ENCODE data around the gene WWOX.

Gene WWOX

DNA sequence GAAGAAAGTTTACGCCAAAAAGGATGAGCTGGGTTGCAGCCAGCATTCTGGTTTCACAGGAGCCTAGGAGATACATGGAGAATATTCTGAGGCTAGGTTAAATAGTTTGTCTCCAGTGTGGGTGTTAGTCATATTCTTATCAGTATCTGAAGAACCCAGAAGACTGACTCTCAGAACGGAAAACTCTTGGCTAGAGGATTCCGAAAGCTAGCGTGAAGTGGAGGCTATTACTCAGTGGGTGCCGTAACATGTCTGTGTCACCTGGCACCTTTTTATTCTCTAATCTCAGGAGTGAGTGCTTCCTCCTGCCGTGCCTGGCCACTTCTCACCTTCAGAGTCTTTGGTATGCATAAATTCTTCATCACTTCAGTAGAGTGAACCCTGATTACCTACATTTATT, 199.5 kb downstream of the WWOX start:
- DNase-seq (ENCODE audit: low read depth): no peak

DNA sequence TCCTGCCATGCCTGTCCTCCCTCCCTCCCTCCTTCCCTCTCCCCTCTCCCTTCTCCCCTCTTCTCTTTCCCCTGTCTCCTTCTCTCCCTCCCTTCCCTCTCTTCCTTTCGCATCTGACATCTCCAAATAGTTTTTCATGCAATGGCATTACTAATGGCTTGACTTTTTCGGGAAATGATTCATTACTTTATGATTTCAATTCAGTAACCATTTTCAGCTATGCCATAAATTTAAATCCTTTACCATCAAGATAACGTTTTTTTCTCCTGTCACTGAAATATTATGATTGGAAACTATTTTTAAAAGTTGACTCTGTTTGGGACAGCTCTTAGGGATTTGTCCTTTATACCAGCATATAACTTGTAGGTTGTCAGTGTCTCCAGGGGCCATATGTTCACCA, 201.0 kb downstream of the WWOX start:
- DNase-seq (ENCODE audit: low read depth): no peak

DNA sequence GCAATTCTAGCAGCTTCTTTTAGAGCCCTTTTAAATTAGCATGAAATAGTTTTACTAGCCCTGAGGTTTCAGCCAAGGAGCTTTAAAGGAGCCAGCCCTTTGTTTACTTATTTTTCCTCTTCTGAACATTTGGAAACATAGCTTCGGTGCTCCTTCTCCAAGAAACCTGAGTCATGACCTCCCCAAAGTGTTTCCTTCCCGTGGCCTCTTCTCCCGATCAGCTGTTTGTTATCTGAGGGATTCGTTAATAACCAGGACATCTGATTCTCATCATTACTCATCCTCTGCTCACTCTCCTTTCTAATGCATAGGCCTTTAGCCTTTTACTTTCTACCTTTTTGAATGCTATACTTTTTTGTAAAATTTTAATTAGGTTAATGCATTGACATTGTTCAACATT, 204.5 kb downstream of the WWOX start:
- DNase-seq (ENCODE audit: low read depth): no peak

DNA sequence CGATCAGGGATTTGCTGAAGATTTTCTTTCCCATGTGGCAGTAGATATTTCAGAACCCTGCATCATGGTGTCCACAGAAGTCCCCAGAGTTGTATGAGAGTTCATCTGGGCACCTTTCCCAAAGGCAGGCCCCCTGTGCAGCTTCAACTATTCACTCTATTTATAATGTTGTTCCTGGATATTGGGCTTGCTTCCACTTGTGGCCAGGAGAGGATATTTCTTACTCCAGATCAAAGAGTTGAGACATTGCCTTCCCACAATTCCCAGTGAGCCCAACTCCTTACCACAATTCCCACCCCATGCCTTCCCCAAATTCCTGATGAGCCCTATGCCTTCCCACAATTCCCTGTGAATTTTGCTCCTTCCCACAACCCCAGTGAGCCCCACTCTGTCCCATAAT, 206.9 kb downstream of the WWOX start:
- DNase-seq (ENCODE audit: low read depth): no peak

DNA sequence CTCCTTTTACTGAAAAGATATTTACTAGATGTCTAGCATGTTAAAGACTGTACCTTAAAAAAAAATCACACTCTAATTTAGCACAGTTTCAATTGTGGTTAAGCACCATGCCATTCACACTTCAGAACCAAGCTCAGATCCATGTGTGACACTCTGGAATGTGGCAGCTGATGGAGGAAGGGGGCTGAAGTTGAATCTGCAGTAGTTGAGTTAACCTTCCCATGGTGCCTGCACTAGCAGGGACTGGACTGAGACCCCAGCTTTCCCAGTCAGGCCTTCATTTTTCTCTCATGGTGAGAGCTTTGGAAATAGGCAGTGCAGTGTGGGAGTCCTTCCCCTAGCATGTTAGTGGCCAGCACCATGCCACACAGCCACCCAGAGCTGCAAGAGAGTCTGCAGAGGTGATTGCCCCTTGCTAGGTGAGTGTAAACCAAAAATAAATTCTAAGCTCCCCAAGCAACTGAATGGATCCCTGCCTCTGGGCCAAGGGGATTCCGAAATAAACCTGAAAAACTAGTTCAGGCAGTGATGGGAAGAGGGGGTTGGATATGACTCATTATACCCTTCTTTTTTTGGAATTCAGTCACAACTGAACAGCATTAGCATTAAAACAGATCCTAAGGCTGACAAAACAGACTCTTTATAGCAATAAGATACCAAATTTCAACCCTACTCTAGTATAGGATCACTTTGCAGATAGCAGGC, 208.5 kb downstream of the WWOX start:
- DNase-seq (ENCODE audit: low read depth): no peak

DNA sequence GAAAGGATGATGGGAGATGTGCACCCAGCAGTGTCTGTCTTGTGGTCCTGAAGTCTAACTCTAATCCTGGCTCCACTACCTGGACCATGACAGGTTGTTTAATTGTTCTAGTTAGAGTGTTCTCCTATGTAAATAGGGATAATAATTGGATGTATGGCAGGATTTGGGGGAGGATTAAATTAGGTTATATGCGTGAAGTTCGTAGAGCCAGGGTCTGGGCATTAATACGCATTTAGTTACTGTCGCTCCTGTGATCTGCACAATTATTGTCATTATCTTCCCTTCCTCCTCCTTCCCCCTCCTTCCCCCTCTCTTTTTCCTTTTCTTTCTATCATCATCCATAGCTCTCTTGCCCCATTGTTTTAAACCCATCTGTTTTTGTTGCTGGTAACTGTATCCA, 210.3 kb downstream of the WWOX start:
- no peak for DNase-seq (ENCODE audit: low read depth)

DNA sequence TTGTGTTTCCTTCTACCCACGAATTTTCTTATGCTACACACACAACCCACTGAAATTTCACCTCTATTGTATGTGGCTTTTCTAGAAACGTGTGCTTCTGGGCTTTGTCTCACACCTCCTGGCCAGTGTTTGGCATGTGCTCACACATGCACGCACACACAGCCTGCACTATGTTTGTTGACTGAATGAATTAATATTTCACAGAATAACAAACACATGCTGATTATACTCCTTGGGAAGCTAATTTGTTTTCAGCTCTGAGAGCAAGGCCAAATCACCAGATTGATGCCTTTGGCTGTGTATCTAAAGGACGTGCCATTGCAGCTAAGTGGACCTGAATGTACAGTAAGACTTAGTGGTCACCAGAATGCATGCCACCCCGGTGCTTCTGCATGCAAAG, 210.7 kb downstream of the WWOX start:
- no peak for DNase-seq (ENCODE audit: low read depth)

DNA sequence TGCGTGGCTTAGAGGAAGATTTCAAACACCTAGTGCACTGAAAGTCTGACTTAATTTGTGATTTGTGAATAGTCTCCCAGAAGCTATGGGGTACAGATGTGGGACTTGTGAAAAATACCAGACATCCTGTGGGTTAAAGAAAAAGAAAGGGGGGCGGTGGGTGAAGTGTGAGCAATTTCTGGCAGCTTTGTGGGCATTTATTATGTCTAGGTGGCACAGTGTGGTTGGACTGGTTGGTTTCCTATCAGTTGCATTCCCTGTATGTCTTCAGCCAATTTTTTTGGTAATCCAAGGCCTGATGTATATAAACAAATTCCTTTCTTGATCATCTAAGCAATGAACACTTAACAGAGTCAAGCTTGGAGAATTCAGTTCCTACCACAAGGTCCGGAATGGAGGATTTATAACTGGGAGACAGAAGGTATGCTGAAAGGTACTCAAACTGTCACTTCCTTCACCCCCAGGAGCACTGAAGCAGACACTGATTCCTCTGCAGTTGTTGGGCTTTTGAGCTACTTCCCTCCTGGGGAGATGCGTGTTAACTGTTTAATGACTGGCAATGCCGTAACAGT, 211.6 kb downstream of the WWOX start:
- no peak for DNase-seq (ENCODE audit: low read depth)

DNA sequence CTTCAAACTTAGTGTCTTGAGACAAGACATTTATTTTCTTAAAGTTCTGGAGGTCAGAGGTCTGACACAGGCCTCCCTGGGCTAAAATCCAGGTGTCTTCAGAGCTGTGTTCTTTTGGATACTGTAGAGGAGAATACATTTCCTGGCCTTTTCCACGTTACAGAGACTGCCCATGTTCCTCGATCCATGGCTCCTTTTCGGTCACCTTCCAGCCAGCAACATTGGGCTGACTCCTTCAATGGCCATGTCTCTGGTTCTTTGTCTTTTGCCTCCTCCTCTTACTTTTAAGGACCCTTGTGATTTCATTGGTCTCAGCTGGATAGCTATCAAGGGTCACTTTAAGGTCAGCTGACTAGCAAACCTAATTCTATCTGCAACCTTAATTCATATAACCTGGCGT, 212.4 kb downstream of the WWOX start:
- DNase-seq (ENCODE audit: low read depth): no peak

DNA sequence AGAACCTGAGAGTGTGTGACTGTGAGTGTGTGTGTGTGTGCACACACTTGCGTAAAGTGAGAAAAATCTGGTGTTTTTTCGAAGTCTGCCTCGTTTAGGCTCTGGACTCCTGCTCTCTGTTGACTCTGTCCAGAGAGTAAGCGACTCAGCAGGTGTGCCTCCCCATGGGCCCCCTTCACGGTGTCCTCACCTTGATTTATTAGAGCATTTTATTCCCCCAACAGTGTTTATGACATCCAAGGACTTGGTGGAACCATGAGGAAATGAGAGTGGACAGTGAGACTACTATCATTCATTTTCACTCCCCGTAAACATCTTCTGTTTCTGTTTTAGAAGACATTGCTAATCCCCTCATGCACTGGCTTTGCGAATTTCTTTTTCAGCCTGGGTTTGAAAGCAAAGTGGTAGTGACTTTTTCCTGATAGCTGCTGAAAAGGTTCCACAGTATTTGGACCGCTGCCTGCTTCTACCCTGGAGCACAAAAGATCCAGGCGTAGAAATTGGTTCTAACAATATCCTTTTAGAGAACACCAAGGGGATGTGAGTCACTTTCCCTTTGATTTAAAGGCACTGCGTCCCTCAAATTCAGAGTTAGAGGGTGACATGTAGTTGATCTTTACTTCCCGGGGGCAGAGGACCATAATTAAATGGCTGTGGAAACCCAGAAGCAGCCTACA, 218.2 kb downstream of the WWOX start:
- DNase-seq (ENCODE audit: low read depth): no peak

DNA sequence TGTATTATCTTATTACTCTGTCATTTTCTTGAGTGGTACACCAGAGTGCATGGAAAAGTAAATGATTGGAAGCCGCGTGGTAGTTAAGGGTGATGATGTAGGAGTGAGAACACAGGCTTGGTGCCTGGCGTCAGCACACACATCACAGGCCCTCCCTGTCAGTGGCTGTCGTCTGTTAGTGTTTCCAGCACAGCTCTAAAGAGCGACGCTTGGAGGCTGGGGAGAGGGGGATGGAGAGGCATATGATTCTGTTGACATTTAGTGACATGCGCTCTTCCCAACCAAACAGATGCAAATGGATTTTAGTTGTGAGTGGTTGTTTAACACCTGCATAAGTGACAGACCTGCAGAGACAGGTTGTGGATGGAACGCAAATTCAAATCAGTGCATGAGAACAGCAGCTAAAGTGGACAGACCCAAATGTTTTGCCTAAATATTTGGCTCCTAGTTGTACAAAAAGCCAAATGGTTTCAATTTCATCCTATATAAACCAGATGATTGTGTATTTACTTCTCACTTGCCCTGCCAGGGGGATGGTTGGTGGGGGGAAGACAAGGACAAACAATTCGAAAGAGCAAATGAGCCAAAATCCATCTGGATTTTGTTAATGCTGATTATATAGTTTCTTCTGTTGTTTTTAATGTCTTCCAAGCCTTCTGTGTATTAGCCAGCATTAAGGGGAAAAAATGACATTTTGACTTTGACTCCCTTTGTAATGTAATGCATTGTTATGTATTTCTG, 222.3 kb downstream of the WWOX start:
- DNase-seq (ENCODE audit: low read depth): no peak

DNA sequence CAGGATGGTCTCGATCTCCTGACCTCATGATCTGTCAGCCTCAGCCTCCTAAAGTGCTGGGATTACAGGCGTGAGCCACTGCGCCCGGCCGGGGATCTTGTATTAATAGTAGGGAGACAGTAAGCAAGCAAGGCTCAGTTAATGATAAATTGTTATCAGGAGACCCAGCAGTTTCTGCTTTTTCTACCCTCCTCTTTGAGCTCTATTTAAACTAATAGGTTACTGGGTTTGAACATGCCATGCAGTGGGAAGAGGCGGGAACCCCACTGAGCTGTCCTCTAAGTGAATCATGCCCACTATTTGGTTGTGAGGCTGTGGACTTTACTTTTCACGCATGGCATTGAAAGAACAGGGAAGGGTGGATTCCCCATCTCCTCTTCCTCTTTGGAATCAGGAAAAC, 223.9 kb downstream of the WWOX start:
- DNase-seq (ENCODE audit: low read depth): no peak

DNA sequence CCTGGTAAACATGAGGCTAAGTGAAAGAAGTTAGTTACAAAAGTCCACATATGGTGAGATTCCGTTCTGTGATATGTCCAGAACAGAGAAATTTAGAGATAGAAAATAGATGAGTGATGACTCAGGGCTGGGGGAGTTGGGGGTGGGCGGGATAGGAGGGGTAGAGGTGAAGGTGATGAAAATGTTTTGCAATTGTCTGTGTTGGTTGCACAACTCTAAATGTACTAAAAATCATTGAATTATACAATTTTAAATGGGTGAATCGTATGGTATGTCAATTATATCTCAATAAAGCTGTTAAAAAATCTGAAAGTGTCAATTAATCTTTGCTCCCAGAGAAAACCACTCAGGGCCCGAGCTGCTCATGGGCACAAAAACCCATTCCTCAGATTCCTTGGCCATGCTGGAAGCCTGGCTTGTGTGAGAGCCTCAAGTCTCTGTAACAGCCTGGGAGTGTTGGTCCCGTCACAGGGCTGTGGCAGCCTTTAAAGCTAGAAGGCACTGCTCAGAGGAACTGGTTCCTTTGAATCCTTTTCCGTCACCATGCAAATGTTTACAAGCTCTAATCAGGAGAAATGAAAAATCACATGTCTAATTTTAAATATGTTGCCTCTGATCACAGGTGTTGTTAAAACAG, 225.3 kb downstream of the WWOX start:
- no peak for DNase-seq (ENCODE audit: low read depth)

DNA sequence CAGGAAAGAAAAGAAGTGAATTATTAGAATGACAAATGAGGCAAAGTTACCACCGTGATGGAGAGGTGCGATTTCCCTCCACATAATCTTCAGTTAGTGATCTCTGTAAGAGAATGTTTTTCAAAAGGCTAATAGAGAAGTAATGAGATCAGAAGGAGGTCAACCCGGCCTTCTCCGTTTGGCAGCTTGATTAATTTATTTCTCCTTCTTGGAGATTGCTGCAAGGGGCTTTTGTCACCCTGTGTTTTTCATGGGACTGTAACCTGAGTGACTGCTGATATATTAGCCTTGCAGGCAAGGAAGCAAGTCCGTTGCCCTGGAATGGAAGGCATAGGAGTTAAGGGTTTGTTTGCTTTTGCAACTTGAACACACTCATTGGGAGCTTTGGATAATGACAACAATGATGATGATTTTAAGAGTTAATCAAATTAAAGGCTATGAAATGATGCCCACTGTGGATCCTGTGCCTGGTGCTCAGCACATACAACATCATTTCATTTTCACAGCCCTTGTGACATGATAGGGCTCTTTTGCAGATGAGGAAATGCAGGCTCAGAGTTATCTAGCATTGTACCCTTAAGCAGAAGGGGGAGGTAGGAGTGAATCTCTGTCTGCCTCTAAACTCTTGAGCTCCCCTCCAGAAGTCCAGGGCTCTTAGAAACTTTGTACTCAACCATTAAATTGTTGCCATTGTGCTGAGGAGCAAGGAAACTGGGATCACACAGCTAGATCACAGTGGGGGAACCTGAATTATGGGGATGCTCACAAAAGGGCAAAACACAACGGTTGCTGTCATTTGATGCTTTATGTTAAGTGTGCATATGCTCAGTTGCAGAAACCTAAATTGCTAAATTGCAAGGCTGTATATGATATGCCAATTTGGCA, 226.3 kb downstream of the WWOX start:
- DNase-seq (ENCODE audit: low read depth): no peak

DNA sequence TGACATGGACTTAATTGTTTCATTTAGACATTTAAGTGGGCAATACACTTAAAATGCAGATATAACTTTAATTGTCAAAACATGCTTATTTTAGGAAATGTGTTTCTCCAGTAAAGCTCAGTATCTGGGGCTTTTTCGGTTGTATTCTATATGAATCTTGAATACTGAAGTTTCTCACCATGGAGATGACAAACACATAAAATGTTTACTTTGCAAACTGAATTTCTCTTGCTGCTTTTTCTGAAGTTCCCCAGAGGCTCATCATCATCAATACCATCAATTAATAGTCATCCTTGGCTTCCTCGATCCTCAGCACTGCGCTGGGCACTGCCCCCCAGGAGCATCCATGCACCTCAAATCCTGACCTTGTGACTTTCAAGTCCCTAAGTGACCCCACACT, 227.3 kb downstream of the WWOX start:
- no peak for DNase-seq (ENCODE audit: low read depth)

DNA sequence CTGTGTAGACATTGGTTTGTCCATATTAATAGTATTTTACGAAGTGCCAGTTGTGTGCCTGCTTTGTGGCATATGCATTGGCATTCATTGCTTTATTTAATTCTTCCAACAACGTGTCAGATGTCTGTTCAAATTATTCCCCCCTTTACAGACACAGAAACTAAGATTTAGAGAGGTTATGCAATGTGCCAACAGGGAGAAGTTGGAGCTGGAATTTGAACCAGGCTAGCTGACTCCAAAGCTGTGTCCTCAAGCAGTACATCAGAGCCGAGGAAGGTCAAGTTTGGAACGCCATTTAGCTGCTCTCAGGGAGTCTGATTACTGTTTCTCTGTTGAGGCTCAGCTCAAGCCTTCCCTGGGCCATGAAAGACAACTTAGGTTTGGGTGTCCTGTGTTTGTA, 232.3 kb downstream of the WWOX start:
- no peak for DNase-seq (ENCODE audit: low read depth)

DNA sequence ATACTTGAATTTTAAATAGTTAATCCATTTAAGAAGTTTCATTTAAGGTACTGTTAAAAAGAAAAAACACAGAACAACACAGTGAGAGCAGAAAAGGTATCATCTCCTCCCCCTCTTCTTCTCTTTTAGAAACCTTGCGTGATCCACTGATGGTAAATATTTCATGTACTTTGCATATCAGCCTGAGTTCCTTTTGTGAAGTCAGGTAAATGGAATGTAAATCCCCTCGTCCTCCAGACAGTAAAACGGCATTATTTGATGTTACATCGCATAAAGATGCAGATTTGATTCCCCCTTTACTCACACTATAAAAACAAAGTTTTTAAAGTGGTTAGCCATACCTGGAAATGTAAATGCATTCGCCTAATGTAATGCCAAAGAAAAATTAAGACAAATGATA, 234.4 kb downstream of the WWOX start:
- DNase-seq (ENCODE audit: low read depth): no peak

DNA sequence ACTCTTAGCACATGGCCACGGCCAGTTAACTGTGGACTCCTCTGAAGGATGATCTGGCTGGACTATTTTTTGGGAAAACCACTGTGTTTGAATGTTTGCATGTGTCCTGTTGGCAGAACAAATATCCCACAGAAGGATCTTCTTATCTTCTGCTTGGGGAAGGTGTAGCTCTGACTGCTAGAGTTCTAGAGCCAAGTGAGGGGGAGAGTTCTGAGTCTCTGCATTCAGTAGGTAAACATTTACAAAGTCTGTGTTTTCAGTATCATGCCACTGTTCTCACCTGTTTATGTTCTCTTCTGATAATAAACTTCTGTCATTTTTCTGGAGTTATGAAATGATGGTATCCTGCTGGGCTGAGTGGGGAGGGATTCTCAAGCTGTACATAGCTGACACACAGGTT, 241.1 kb downstream of the WWOX start:
- no peak for DNase-seq (ENCODE audit: low read depth)

DNA sequence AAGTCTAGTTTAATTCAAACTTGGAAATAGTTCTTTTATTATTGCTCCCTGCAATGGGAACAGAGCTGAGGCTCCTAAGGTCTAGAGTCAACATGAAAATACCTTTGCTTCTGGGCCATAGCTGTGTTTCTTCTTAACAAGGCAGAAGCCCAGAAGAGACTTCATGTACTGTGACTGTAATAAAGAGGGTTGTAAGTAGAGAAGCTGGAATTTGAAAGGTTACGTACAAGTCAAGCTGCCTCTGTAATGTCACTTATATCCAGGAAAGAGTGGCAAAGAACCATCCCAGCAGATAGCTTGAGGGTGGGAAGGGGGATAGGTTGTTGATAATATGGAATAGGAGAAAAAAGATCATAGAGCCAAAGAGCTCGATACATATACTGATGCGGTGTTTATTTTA, 248.6 kb downstream of the WWOX start:
- DNase-seq (ENCODE audit: low read depth): no peak

DNA sequence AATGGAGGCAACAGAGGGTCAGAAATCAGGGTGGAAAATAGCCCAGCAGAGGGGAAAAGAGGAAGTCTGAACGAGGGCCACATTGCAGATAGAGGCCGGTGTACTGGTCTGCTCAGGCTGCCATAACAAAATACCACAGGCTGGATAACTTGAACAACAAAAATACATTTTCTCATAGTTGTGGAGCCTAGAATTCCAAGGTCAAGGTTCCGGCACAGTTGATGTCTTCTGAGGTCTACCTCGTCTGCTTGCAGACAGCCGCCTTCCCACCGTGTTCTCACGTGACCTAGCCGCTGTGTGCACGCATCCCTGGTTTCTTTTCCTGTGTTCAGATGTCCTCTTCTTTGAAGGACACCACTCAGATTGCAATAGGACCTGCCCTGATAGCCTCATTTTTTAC, 249.4 kb downstream of the WWOX start:
- DNase-seq (ENCODE audit: low read depth): no peak

DNA sequence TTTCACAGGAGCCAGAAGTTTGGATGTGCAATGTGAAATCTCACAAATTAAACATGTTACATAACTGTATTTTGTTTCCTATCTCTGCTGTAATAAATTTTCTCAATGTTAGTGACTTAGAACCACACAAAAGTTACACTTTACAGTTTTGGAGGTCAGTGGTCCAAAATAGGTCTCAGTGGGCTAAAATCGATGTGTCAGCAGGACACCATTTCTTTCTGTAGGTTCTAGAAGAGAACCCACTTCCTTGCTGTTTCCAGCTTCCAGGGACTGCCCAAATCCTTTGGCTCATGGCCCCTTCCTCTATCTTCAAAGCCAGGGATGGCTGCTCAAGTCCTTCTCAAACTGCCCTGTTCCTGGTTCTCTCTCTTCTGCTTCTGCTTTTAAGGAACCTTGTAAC, 252.7 kb downstream of the WWOX start:
- DNase-seq (ENCODE audit: low read depth): no peak

Measured in T-helper 22 cell (primary cell).